HG03064 (cell line): ENCODE data around the gene HNRNPM.
A peak's percentile ranks its signal among the peaks of the same experiment; 100 is the strongest.
"Not testable (repeated sequence)": the region's sequence is repeated elsewhere in the genome, so short reads cannot be mapped to it uniquely, and the experiment has no call there.

Experiments used
- ATAC-seq: cut with Tn5 transposase; IDR thresholded peaks from one replicate; pipeline ENCODE4 v1.9.1; 2021; ENCODE audit warnings: low read depth; ENCODE audit not compliant: unreplicated experiment

HNRNPM gene

GRCh38 chr19:8444677-8445487 is at the start of gene HNRNPM:
Gene HNRNPM (plus strand): TSS chr19:8444975. CDS start chr19:8444999, 24 bp downstream.
- ATAC-seq: peak; percentile 78

DNA sequence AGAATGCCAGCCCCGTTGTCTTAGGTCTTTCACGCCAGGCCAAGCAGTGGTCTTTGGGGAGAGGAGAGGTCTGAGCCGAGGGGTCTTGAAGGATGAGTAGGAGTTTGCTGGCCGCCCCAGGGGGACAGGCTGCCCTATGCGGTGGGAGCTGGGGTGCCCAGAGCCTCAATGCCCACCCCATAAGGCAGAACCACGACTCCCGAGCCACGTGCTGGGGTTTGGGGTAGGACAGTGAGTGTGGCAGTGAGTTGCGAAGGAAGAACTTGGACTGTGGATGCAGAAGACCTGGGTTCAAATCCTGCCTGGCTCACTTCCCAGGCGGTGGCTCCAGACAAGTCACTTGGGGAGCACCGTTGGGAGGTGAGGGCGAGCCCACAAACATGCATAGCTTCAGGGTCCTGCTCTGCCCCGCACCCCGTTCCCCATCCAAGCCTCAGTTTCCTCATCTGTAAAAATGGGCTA is 49.1 kb upstream of the HNRNPM start:
- no peak for ATAC-seq

DNA sequence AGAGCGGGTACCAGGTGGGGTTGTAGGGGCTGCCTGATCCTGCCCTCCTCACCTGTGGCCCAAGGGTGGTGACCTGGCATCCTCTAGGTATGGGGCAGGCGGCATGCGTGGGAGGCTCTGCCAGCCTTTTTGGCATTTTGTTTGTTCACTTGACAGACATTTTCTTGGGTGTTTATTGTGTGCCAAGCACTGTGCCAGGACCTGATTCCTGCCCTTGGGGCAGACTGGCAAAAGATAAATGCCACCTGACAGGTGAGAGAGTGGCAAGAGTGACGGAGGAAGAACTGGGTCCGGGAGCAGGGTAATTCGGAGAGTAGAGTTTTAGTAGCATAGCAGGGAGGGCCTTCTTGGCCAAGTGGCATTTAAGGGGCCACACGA is 48.6 kb upstream of the HNRNPM start:
- ATAC-seq: no peak

DNA sequence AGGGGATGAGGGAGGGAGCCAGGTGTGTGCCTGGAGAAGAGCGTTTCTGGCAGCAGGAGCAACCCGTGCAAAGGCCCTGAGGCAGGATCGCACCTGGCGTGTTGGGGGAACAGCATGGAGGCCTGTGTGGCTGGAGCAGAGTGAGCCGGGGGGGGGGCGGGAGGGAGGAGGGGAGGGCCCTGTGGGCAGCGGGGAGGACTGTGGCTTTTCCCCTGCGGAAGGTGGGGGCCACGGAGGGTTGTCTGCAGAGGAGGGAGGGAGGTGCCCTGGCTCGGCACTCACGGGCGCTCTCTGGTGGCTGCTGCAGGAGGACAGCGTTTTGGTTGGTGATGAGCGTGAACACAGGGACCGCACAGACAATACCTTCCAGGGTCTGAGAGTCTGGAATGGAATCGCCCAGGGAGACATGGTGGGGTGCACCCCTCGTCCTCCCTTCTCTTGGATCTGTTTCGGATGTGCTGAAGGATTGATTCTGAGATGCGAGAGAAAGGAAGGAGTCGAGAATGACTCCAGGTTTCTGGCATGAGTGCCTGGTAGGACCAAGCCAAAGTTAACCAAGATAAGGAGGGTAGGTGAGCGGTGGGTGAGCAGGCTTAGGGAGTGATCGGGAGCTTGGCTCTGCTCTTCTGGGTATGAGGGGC is 48.1 kb upstream of the HNRNPM start:
- ATAC-seq: no peak

- ATAC-seq: no peak
Observed at GRCh38 chr19:8397271-8397670, 47.5 kb upstream of the HNRNPM start.

GRCh38 chr19:8397746-8398310 is 46.9 kb upstream of the HNRNPM start:
- ATAC-seq: no peak

DNA sequence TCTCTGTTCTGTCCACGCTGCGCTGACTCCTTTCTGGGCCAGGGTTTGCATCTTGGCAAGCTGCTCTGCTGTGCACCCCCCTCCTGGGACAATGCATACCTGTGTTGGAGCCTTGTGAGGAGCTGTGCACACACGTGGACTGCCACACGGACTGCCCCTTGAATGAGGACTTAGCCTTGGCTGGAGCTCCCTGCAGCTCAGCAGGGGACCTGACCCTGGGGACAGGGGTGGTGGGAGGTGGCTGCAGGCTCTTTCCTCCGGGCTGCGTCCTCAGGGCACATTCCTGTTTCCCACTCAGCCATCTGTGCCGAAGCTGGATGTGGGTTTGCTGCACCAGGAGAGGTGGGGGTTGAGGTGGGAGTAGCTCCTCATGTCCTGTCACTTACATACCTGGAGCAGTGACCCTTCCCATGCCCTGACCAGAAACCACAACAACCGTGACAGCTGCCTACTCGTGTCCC is 46.4 kb upstream of the HNRNPM start:
- ATAC-seq: no peak

DNA sequence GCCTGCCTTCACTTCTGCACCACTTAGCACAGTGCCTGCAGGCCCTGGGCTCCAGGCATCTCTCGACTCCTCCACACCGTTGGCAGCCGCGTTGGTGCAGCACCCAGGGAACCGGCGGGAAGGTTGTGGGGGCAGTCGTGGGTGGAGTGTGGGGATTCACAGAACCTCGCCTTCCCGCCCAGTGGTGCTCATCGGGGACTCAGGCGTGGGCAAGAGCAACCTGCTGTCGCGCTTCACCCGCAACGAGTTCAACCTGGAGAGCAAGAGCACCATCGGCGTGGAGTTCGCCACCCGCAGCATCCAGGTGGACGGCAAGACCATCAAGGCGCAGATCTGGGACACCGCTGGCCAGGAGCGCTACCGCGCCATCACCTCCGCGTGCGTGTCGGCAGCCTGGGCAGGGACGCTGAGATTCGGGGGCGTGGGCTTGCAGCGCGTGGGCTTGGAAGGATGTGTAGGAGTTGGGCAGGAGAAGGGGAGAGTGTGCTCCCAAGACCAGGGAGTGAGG is 45.0 kb upstream of the HNRNPM start:
- ATAC-seq: no peak

GRCh38 chr19:8401981-8402411 is 42.8 kb upstream of the HNRNPM start:
- ATAC-seq: no peak

- no peak for ATAC-seq
Observed at GRCh38 chr19:8403098-8403819, 41.5 kb upstream of the HNRNPM start.

DNA sequence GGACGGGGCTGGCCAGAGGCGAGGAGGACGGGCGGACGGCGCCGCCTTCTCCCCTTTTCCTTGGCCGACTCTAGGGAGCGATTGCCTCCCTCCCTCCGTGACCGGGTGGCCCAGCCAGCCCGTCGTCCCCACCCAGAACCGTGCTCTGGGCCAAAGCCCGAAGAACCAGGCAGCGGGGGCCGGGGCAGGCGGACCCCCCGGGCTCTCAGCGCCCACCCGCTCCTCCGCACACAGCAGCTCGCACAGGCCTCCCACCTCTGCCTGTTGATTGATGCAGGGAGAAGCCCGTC is 41.0 kb upstream of the HNRNPM start:
- ATAC-seq: no peak

GRCh38 chr19:8404391-8405151 is 40.2 kb upstream of the HNRNPM start:
- no peak for ATAC-seq

GRCh38 chr19:8410718-8411117 is 34.1 kb upstream of the HNRNPM start:
- ATAC-seq: not testable (repeated sequence)

DNA sequence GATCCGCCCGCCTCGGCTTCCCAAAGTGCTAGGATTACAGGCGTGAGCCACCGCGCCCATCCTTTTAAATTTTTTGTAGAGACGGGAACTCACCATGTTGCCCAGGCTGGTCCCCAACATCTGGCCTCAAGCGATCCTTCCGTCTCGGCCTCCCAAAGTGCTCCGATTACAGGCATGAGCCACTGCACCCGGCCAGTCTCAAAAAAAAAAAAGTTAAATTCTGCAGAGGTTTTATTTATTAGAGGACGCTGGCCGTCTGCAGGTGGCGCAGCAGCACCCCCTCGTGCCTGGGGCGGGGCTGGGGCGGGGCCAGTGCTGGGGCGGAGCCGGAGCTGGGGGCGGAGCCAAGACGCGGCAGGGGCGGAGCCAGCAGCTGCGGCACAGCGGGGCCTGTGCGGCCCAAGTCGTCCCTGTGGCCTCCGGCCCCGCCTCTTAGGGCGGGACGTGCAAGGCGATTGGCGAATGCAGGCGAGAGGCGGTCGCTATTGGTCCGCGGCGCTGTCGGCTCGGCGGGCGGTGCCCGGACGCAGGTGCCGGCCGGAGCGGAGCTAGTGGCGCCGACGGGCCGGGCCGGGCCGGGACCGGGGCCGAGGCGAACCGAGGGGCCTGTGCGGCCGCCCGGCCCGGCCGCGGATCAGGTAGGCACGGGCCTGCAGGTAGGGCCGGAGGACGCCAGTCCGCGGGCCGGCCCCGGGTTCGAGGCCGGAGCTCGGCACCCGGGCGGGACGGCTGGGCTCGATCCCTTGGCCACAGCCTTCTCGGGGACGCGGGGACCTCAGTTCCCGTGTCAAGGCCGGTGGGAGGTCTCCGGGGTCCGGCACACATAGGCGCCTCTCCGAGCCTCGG is 31.8 kb upstream of the HNRNPM start, which contains the start of gene MARCHF2:
TSS of gene MARCHF2 (plus strand) at position 523 of the 846 bp plus-strand sequence. CDS start 8,536 bp downstream, outside the sequence.
- ATAC-seq: peak; percentile 97

- ATAC-seq: no peak
Observed at GRCh38 chr19:8413629-8413995, 31.2 kb upstream of the HNRNPM start.

GRCh38 chr19:8416796-8417195 is 28.0 kb upstream of the HNRNPM start:
- no peak for ATAC-seq

DNA sequence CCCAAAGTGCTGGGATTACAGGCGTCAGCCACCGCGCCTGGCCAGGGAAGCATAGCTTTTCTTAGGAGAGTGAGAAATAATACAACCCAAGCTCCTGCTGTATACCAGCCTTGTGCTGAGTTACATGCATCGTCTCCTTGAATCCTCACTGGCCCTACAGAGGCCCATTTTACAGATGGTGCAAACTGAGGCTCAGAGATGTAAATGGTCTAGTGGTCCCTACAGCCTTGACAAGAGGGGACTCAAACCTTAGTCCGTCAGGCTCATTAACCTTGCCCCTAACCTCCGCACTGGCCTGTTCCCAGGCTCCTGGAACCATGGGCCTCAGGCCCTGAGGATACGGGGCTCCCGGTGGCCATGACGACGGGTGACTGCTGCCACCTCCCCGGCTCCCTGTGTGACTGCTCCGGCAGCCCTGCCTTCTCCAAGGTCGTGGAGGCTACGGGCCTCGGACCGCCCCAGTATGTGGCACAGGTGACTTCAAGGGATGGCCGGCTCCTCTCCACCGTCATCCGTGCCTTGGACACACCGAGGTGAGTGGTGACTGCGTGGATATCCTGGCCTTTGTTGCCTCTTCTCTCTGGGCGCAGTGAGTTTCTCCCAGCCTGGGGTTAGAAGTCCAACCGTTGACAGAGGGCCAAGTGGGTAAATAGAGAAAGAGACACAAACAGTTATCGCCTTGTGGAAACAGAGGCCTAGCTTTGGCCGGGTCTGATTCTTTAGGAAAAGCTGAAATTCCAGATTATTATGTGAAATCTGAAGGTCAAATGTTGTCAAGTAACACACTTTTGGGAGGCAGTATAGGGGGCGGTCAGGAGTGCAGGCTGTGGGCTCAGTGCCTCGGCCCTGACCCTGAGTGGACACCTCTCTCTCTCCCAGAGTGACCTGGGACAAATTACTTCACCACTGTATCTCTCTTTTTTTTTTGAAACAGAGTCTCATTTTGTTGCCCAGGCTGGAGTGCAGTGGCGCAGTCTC is 23.0 kb upstream of the HNRNPM start:
- ATAC-seq: no peak

DNA sequence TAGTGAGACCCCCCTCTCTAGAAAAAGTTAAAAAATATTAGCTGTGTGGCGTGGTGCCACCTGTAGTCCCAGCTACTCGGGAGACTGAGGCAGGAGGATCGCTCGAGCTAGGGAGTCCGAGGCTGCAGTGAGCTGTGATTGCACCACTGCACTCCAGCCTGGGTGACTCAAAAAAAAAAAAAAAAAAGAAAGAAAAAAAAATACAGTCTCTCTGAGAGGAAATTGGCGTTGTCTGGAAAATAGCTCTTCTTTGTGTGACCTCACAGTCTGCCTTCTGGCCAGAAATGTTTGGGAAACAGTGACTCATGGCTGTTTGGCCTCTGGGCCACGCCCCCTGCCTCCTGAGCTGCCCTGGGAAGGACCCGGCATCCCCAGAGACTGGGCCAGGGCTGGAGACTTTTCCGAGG is 21.0 kb upstream of the HNRNPM start:
- ATAC-seq: no peak
